CD4-positive, alpha-beta T cell treated with Interleukin-15 for 1 hour (primary cell): ENCODE results near the gene PLXNA1.

ENCODE experiments used
- DNase-seq: peaks from one replicate; pipeline ENCODE4 v3.0.0-alpha.2; 2020

PLXNA1 gene

GRCh38 chr3:126954141-126954842 lies 28.6 kb upstream of the PLXNA1 start:
- DNase-seq, result no peak

- peak; percentile 64 for DNase-seq
Measured at GRCh38 chr3:126955004-126955790, 27.7 kb upstream of the PLXNA1 start.

- DNase-seq, result no peak
Measured at GRCh38 chr3:126956361-126956760, 26.6 kb upstream of the PLXNA1 start.

GRCh38 chr3:126956866-126957650 lies 25.9 kb upstream of the PLXNA1 start:
- DNase-seq, result no peak

DNA sequence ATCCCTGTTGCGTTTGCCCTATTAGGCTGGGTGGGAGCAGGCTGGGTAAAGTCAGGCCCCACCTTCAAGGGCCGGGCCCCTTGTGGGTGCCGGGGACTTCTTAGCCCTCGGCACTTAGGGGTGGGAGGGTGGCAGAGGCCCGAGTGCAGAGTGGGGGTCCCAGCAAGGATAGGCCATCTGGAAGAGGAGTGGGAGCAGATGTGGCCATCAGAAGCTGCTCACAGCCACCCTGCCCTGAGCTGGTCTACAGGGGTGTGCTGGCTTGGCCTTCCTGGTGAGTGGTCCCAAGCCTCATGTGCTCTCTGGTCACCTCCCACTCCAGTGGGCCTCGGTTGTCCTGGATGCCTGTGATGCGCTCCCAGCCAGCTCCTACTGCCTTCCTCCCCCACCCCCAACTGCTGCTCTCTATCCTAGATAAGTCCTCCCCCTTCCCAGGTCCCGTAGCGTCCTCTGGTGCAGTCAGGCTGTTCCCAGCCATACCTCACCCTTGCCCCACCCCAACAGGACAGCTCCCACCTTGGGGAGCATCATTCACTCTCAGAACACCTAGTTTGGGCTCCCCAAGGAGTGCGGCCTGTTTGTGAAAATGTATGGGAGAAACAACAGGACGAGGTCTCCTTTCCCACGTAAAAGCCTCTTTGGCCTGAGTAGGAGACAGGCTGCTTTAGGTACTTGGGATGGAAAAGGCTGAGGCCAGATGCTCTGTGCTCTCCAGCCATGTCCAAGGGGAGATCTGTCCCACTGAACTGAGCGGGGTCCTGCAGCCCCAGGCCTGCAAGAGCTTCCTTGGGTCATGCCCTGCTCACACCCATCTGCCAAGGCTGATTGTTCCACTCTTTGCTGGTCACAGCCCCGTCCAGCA lies 24.9 kb upstream of the PLXNA1 start:
- DNase-seq, result no peak

GRCh38 chr3:126958638-126959085 lies 24.3 kb upstream of the PLXNA1 start:
- DNase-seq, result no peak

DNA sequence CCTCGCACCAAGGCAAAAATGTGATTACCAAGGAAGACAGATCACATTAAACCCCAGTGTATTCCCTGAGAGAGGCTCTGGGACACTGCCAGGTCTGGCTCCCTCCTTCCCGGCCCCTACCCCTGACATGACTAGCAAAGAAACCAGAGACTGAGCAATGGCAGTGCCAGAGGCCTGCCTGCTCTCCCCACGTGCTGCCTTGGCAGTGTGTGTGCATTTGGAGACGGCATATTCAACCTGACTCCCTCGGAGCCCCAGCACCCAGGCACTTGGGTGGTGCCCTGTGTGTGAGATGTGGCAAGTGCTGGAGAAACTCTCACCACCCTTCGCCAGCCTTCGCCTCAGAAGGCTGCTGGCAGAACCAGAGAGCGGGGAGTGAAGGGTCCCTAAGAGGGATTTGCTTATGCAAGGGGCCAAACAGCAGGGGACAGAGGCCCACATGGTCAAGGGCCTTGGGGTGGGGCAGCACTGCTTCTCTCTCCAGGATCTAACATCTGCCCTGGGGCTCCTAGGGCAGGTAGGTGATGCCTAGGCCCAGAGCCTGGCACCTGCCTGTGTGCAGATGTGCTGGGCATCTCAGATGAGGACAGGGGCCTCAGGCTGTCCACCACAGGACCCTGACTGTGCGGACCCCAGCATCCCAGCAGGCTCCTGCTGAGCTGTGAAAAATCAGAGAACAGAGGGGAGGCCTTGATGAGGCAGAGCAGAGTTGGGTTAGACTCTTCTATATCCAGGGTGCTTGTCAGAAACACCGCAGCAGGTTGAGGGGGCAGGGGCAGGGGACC lies 23.6 kb upstream of the PLXNA1 start:
- DNase-seq, result no peak

GRCh38 chr3:126959921-126960603 lies 22.9 kb upstream of the PLXNA1 start:
- no peak for DNase-seq

DNA sequence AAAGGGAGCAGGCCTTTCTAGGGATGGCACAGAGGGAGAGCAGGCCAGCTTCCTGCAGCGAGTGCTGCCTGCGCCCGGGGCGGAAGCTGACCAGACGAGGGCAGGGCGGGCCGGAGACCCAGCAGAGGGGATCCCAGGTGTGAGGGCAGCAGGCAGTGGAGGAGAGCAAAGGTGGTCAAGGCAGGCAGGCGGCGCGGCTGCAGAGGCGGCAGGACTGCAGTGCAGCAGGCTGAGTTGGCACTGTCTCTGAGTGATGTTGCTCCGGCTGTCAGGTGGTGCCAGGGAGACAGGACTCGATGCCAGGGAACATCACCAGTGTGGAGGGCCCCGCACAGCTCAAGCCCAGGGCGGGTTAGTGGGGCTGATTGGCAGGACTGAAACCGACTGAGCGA lies 22.3 kb upstream of the PLXNA1 start:
- no peak for DNase-seq

DNA sequence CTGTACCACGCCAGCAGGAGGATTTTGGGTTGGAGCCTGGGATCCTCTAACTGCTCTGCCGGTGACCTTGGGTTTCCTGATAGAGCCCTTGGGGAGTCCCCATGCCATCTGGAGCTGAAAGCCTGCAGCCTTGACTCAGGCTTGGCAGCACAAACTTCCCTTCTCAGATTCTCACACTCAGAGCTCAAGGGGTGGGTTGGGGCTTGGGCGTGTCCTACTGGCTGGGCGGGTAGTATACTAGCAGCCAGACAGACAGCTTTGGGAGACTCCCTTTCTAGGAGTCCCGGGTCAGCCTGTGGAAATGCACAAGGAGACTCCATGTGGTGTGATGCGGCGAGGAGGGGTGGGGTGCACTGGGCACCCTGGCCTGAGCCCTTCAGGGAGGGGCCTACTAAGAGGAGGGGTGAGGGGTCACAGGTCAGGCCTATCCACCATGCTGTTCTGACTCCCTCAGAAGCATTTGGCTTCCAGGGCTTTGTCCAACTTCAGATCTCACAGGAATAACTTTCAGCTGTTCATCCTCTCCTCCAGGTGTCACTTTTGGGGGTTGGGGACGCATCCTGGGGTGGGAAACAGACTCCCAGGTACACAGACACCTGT lies 21.6 kb upstream of the PLXNA1 start:
- no peak for DNase-seq

DNA sequence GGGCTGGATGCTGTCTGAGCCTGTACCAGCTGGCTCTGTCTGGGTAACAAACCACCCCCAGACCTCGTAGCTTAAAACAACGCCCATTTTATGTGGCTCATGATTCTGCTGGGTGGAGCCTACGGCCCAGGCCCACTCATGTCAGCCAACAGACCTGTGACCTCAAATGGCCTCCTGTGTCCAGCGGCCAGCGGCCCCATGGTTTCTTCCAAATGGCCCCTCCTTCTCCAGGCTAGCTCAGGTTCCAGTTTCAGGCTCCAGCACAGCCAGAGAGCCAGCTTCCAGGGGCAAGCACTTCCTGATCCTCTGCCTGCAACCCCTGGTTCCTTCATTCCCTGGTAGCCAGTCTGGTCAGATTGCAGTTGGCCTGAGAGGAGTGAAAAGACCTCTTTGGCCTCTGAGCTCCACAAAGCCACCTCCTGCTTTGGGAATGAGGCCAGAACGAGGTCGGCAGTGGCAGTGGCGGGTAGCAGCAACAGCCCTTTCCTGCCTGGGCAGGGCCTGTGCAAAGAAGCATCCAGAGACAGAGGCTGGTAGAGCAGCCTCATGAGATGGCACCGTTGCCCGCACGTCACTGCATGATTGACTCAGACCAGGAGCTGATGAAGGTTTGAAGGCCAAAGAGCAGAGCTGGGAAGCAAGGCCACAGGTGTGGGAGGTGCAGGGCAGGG lies 21.0 kb upstream of the PLXNA1 start:
- DNase-seq, result no peak

- DNase-seq, result no peak
Measured at GRCh38 chr3:126962756-126963155, 20.2 kb upstream of the PLXNA1 start.

GRCh38 chr3:126963261-126964190 lies 19.4 kb upstream of the PLXNA1 start:
- DNase-seq, result no peak

- DNase-seq, result no peak
Measured at GRCh38 chr3:126964261-126964660, 18.7 kb upstream of the PLXNA1 start.

- no peak for DNase-seq
Measured at GRCh38 chr3:126964950-126965349, 18.0 kb upstream of the PLXNA1 start.

DNA sequence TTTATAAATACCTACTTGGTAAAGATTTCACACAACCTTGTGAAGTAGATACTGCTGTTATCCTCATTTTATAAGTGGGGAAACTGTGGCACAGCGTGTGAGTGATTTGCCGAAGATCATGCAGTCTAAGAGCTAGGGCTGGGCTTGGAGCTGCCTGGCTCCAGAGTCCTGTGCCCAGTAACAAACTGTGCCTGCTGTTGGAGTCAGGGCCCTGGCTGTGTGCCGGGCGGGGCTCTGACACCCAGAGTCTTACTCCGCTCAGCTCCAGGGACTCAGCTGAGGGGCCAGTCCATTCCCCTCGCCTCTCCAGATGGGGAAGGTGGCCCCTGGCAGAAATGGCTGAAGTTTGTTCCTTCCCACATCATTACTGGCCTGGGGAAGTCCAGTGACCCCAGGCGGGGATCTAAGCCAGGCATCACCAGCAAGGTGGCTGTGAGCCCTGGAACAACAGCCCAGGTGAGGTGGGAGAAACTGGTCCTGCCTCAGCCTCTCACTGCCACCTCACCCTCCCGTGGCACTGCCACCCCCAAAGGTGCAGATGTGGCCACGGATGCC lies 17.3 kb upstream of the PLXNA1 start:
- no peak for DNase-seq

- no peak for DNase-seq
Measured at GRCh38 chr3:126967386-126967785, 15.5 kb upstream of the PLXNA1 start.
